ENCODE measurements around the gene ASGR1.
"Not testable (repeated sequence)": the region's sequence is repeated elsewhere in the genome, so short reads cannot be mapped to it uniquely, and the experiment has no call there.

The ASGR1 gene

GRCh38 chr17:7158424-7158823 is 20.7 kb downstream of the ASGR1 start:
- not testable (repeated sequence) for DNase-seq

GRCh38 chr17:7156342-7156940 is 22.7 kb downstream of the ASGR1 start:
- no peak for DNase-seq

GRCh38 chr17:7147772-7148171 is 31.4 kb downstream of the ASGR1 start:
- no peak for DNase-seq

- no peak for DNase-seq
Observed at GRCh38 chr17:7146115-7146514, 33.1 kb downstream of the ASGR1 start.

- DNase-seq, result no peak
Observed at GRCh38 chr17:7144213-7144612, 35.0 kb downstream of the ASGR1 start.

- no peak for DNase-seq
Observed at GRCh38 chr17:7141824-7142223, 37.3 kb downstream of the ASGR1 start.

- DNase-seq, result no peak
Observed at GRCh38 chr17:7139400-7139799, 39.8 kb downstream of the ASGR1 start.

- DNase-seq, result no peak
Observed at GRCh38 chr17:7138800-7139381, 40.3 kb downstream of the ASGR1 start.

- no peak for DNase-seq
Observed at GRCh38 chr17:7137171-7137943, 41.8 kb downstream of the ASGR1 start.

GRCh38 chr17:7136266-7136877 is 42.8 kb downstream of the ASGR1 start:
- DNase-seq, result peak; percentile 78

GRCh38 chr17:7133916-7134315 is 45.3 kb downstream of the ASGR1 start:
- DNase-seq, result no peak

- peak; percentile 56 to 73 for DNase-seq
Observed at GRCh38 chr17:7133424-7133823, 45.7 kb downstream of the ASGR1 start.

- DNase-seq, result peak; percentile 85 to 91
Observed at GRCh38 chr17:7132511-7133094, 46.6 kb downstream of the ASGR1 start.

GRCh38 chr17:7131423-7131791 is 47.8 kb downstream of the ASGR1 start:
- DNase-seq, result no peak

GRCh38 chr17:7130621-7131422 is 48.3 kb downstream of the ASGR1 start:
- peak in 1 of 2 donors; percentile 32 for DNase-seq

- no peak for DNase-seq
Observed at GRCh38 chr17:7129311-7129710, 49.9 kb downstream of the ASGR1 start.

GRCh38 chr17:7128160-7128559 is 51.0 kb downstream of the ASGR1 start:
- no peak for DNase-seq

- not testable (repeated sequence) for DNase-seq
Observed at GRCh38 chr17:7127501-7127900, 51.7 kb downstream of the ASGR1 start.

- not testable (repeated sequence) for DNase-seq
Observed at GRCh38 chr17:7126386-7126785, 52.8 kb downstream of the ASGR1 start.

- no peak for DNase-seq
Observed at GRCh38 chr17:7124923-7125322, 54.2 kb downstream of the ASGR1 start.

GRCh38 chr17:7123844-7124243 is 55.3 kb downstream of the ASGR1 start:
- no peak for DNase-seq

Measured in CD4-positive, alpha-beta T cell treated with Interleukin-4 for 1 hour (primary cell).